HEK293 (cell line): ENCODE results near the gene PRPF31.

Experiments used
- CTCF ChIA-PET: fragments of 350-600 bp; formaldehyde crosslinking; extraction: SDS; loops from one replicate; lab custom pipeline; 2021; ENCODE audit warnings: antibody characterized with exemption; lab: Yijun Ruan, JAX
- POLR2A ChIA-PET: fragments of 300-600 bp; formaldehyde crosslinking; extraction: SDS; loops from one replicate; lab custom pipeline; 2020; ENCODE audit warnings: antibody characterized with exemption, inconsistent platforms; lab: Yijun Ruan, JAX
- H3K27ac ChIP-seq: fragments of 200-500 bp; sonication (Bioruptor generic); 2 replicates; pipeline ENCODE4 v1.5.1; 2014; ENCODE audit warnings: low read depth, low read length, control low read depth, inconsistent platforms; ENCODE audit errors: extremely low read depth
- H3K36me3 ChIP-seq, 2 experiments: fragments of 200-500 bp in 1 of 2; sonication (Bioruptor generic) in 1 of 2; 1 replicate in 1 of 2; 2 replicates in 1 of 2; pipeline ENCODE4 v1.5.1; 2014 to 2017; ENCODE audit warnings: inconsistent platforms in 2 of 2, low read length in 2 of 2; ENCODE audit not compliant: control insufficient read depth in 2 of 2, insufficient read depth in 1 of 2
- H3K4me1 ChIP-seq: fragments of 200-500 bp; sonication (Bioruptor generic); 2 replicates; pipeline ENCODE4 v1.5.1; 2014; ENCODE audit warnings: mild to moderate bottlenecking, low read length, inconsistent platforms; ENCODE audit not compliant: control insufficient read depth, insufficient read depth
- H3K4me3 ChIP-seq: 2 replicates; pipeline ENCODE4 v1.5.1; 2011; ENCODE audit warnings: low read depth, mild to moderate bottlenecking, control low read depth, low read length, moderate library complexity
- H3K9me3 ChIP-seq: fragments of 200-500 bp; sonication (Bioruptor generic); 2 replicates; pipeline ENCODE4 v1.5.1; 2014; ENCODE audit warnings: low read depth, low read length, inconsistent platforms; ENCODE audit not compliant: control insufficient read depth, insufficient read depth
- HOXC10 ChIP-seq: sonication (generic); formaldehyde crosslinking; IDR thresholded peaks from 2 replicates; pipeline ENCODE4 v1.8.1; 2023; ENCODE audit warnings: mild to moderate bottlenecking, missing genetic modification reagents
- PRDM4 ChIP-seq: fragments of 450-650 bp; formaldehyde crosslinking; IDR thresholded peaks from 2 replicates; pipeline ENCODE4 v1.5.1; 2017; ENCODE audit warnings: missing biosample characterization, missing genetic modification characterization
- REST ChIP-seq: fragments of 450-650 bp; formaldehyde crosslinking; IDR thresholded peaks from 2 replicates; pipeline ENCODE4 v1.5.1; 2016; ENCODE audit warnings: missing biosample characterization, missing genetic modification characterization
- SP3 ChIP-seq: fragments of 450-650 bp; formaldehyde crosslinking; IDR thresholded peaks from 2 replicates; pipeline ENCODE4 v1.5.1; 2016; ENCODE audit warnings: missing biosample characterization, missing genetic modification characterization
- SP7 ChIP-seq: fragments of 450-650 bp; formaldehyde crosslinking; IDR thresholded peaks from 2 replicates; pipeline ENCODE4 v1.5.1; 2016; ENCODE audit warnings: missing biosample characterization, missing genetic modification characterization
- TRIM28 ChIP-seq: IDR thresholded peaks from 2 replicates; pipeline ENCODE4 v1.6.1; 2011; ENCODE audit warnings: low read length, control low read depth, borderline replicate concordance
- ZBTB17 ChIP-seq: fragments of 450-650 bp; formaldehyde crosslinking; IDR thresholded peaks from 2 replicates; pipeline ENCODE4 v1.5.1; 2016; ENCODE audit warnings: missing biosample characterization, missing genetic modification characterization
- ZBTB26 ChIP-seq: fragments of 450-650 bp; formaldehyde crosslinking; optimal IDR thresholded peaks from 2 replicates; pipeline ENCODE3; 2016; ENCODE audit warnings: missing biosample characterization, mild to moderate bottlenecking, missing genetic modification characterization
- ZBTB8A ChIP-seq: fragments of 450-650 bp; formaldehyde crosslinking; IDR thresholded peaks from 2 replicates; pipeline ENCODE4 v1.5.1; 2016; ENCODE audit warnings: missing biosample characterization, missing genetic modification characterization
- ZFP41 ChIP-seq: fragments of 450-650 bp; formaldehyde crosslinking; IDR thresholded peaks from 2 replicates; pipeline ENCODE4 v1.5.1; 2016; ENCODE audit warnings: missing biosample characterization, missing genetic modification characterization, borderline replicate concordance
- ZNF169 ChIP-seq: fragments of 450-650 bp; formaldehyde crosslinking; IDR thresholded peaks from 2 replicates; pipeline ENCODE4 v1.5.1; 2016; ENCODE audit warnings: missing biosample characterization, missing genetic modification characterization
- ZNF184 ChIP-seq: fragments of 450-650 bp; IDR thresholded peaks from 2 replicates; pipeline ENCODE4 v1.5.1; 2018; ENCODE audit warnings: missing biosample characterization, mild to moderate bottlenecking, missing genetic modification characterization
- ZNF26 ChIP-seq: fragments of 450-650 bp; formaldehyde crosslinking; IDR thresholded peaks from 2 replicates; pipeline ENCODE4 v1.5.1; 2016; ENCODE audit warnings: missing biosample characterization, missing genetic modification characterization
- ZNF335 ChIP-seq: fragments of 450-650 bp; formaldehyde crosslinking; conservative IDR thresholded peaks from 2 replicates; pipeline ENCODE4 v1.5.1; 2016; ENCODE audit warnings: missing biosample characterization, missing genetic modification characterization
- ZNF558 ChIP-seq: fragments of 450-650 bp; formaldehyde crosslinking; IDR thresholded peaks from 2 replicates; pipeline ENCODE4 v1.5.1; 2016; ENCODE audit warnings: missing biosample characterization, missing genetic modification characterization
- ZNF596 ChIP-seq: fragments of 450-650 bp; IDR thresholded peaks from 2 replicates; pipeline ENCODE4 v1.5.0; 2018; ENCODE audit warnings: missing biosample characterization, mild to moderate bottlenecking, missing genetic modification characterization, moderate library complexity
- ZNF600 ChIP-seq: fragments of 450-650 bp; formaldehyde crosslinking; IDR thresholded peaks from 2 replicates; pipeline ENCODE4 v1.5.1; 2016; ENCODE audit warnings: missing biosample characterization, missing genetic modification characterization
- ZNF621 ChIP-seq: fragments of 450-650 bp; formaldehyde crosslinking; IDR thresholded peaks from 2 replicates; pipeline ENCODE4 v1.5.1; 2017; ENCODE audit warnings: missing biosample characterization, missing genetic modification characterization
- ZNF623 ChIP-seq: fragments of 450-650 bp; formaldehyde crosslinking; IDR thresholded peaks from 2 replicates; pipeline ENCODE4 v1.5.1; 2016; ENCODE audit warnings: missing biosample characterization, missing genetic modification characterization
- ZNF830 ChIP-seq: fragments of 450-650 bp; IDR thresholded peaks from 2 replicates; pipeline ENCODE4 v1.5.0; 2018; ENCODE audit warnings: missing biosample characterization, missing genetic modification characterization, low read depth, mild to moderate bottlenecking, moderate library complexity

Gene PRPF31

GRCh38 chr19:54133312-54133956, 17.9 kb downstream of the PRPF31 start:
- peaks cover 2% of the 10 kb centered on the region for H3K9me3 ChIP-seq
- CTCF ChIA-PET = no interaction called here
- POLR2A ChIA-PET = no interaction called here
- H3K36me3 ChIP-seq = peaks cover 13 to 31% of the 10 kb centered on the region in 2 experiments
- no peak overlapping the region for H3K4me3 ChIP-seq
- peak overlapping the region; percentile 22; the same call in 1 of the 2 replicates for H3K27ac ChIP-seq
- peaks cover 7% of the 10 kb centered on the region for H3K4me1 ChIP-seq
- TF ChIP-seq ZNF830 (tag by site-specific recombination) = no peak
- no peak for TF ChIP-seq ZNF558 (tag by site-specific recombination)
- no peak for TF ChIP-seq ZBTB8A (tag by site-specific recombination)
- TF ChIP-seq TRIM28 = no peak
- peak; percentile 96 for TF ChIP-seq PRDM4 (tag by site-specific recombination)
- no peak for TF ChIP-seq ZNF621 (tag by site-specific recombination)
- TF ChIP-seq ZNF600 (tag by site-specific recombination) = 0 out of 2 replicates have a peak, but pooled peaks have one; percentile 20
- TF ChIP-seq ZNF596 (tag by site-specific recombination) = 0 out of 2 replicates have a peak, but pooled peaks have one; percentile 37
- TF ChIP-seq ZNF623 = no peak

- POLR2A ChIA-PET = interaction anchor here (0.6 kb wide), 1 partner anchor 9 kb away, joined by 4 read pairs; no protein-coding TSS in a partner anchor
- CTCF ChIA-PET = no interaction called here
- Histone ChIP-seq H3K9me3 (peaks cover 2% of the 10 kb centered on the region), H3K27ac (peak overlapping the region; percentile 22; the same call in 1 of the 2 replicates), H3K4me3 (no peak overlapping the region), H3K4me1 (peaks cover 11% of the 10 kb centered on the region), H3K36me3 (peaks cover 13 to 30% of the 10 kb centered on the region in 2 experiments)
- TF ChIP-seq ZBTB26 (tag by site-specific recombination) = no peak
- no peak for TF ChIP-seq ZNF621 (tag by site-specific recombination)
- TF ChIP-seq ZNF184 = no peak
- peak; percentile 91; the same call in 1 of the 2 replicates for TF ChIP-seq ZNF169
- TF ChIP-seq ZFP41 (tag by site-specific recombination) = no peak
- peak; percentile 9; the same call in 1 of the 2 replicates for TF ChIP-seq SP3 (tag by site-specific recombination)
These were observed 18.5 kb downstream of the PRPF31 start for GRCh38 chr19:54133957-54134590.

GRCh38 chr19:54136086-54136863, 20.7 kb downstream of the PRPF31 start:
- TF ChIP-seq SP7 (tag by site-specific recombination) (0 out of 2 replicates have a peak, but pooled peaks have one; percentile 13), REST (no peak), ZBTB17 (tag by site-specific recombination) (0 out of 2 replicates have a peak, but pooled peaks have one; percentile 53), ZNF600 (tag by site-specific recombination) (peak; percentile 92), ZNF26 (tag by site-specific recombination) (no peak), HOXC10 (no peak), ZNF335 (peak; percentile 85)
- ChIA-PET CTCF (interaction anchor here (1.5 to 1.7 kb wide), 2 partner anchors 19 to 32 kb away, joined by 5 read pairs; no protein-coding TSS in a partner anchor), POLR2A (interaction anchor here (0.6 to 5.5 kb wide), 26 partner anchors 10 to 1407 kb away, joined by 3 to 116 read pairs (median 8); partner anchors contain the start of genes LENG1, LENG8, MBOAT7 and NDUFA3)
- Histone ChIP-seq H3K4me3 (peak overlapping the region; percentile 46), H3K27ac (peak overlapping the region; percentile 11; the same call in 1 of the 2 replicates), H3K9me3 (peaks cover 2% of the 10 kb centered on the region), H3K36me3 (peaks cover 10 to 36% of the 10 kb centered on the region in 2 experiments), H3K4me1 (peaks cover 13% of the 10 kb centered on the region)
